Measurements from ENCODE around the gene CEP104. TPM values are rescaled to one million over a fixed set of nuclear protein-coding genes. Genes with fewer than 3 reads are reported as not detected.

Gene CEP104
- total and polyA plus RNA-seq, 4 donors, result 7.5 to 23.2 (median 12.0) TPM

DNA sequence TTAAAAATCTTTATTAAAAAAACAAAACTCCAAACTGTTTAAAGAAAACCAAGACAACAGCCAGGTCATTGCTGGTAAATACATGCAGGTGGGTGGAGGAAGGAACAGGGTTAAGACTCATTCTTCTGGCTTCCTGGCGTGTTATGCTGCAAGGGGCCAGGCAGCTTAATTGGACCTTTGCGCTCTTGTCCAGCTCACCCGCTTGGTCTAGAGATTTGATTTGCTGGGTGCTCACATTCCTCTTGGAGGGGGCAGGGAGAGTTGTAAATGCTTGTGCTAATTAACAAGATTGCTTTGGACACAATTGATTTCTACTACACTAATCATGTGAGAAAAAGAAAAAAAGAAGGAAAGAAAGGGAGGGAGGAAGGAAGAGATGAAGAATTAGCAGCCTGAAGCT lies 10.5 kb downstream of the CEP104 start:
- TF ChIP-seq, protein P1, sequence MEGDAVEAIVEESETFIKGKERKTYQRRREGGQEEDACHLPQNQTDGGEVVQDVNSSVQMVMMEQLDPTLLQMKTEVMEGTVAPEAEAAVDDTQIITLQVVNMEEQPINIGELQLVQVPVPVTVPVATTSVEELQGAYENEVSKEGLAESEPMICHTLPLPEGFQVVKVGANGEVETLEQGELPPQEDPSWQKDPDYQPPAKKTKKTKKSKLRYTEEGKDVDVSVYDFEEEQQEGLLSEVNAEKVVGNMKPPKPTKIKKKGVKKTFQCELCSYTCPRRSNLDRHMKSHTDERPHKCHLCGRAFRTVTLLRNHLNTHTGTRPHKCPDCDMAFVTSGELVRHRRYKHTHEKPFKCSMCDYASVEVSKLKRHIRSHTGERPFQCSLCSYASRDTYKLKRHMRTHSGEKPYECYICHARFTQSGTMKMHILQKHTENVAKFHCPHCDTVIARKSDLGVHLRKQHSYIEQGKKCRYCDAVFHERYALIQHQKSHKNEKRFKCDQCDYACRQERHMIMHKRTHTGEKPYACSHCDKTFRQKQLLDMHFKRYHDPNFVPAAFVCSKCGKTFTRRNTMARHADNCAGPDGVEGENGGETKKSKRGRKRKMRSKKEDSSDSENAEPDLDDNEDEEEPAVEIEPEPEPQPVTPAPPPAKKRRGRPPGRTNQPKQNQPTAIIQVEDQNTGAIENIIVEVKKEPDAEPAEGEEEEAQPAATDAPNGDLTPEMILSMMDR (IDR thresholded peaks at IDR 0.05; ENCODE audit: low read depth, low read length, missing input control), result no peak
- TF ChIP-seq, protein P2, sequence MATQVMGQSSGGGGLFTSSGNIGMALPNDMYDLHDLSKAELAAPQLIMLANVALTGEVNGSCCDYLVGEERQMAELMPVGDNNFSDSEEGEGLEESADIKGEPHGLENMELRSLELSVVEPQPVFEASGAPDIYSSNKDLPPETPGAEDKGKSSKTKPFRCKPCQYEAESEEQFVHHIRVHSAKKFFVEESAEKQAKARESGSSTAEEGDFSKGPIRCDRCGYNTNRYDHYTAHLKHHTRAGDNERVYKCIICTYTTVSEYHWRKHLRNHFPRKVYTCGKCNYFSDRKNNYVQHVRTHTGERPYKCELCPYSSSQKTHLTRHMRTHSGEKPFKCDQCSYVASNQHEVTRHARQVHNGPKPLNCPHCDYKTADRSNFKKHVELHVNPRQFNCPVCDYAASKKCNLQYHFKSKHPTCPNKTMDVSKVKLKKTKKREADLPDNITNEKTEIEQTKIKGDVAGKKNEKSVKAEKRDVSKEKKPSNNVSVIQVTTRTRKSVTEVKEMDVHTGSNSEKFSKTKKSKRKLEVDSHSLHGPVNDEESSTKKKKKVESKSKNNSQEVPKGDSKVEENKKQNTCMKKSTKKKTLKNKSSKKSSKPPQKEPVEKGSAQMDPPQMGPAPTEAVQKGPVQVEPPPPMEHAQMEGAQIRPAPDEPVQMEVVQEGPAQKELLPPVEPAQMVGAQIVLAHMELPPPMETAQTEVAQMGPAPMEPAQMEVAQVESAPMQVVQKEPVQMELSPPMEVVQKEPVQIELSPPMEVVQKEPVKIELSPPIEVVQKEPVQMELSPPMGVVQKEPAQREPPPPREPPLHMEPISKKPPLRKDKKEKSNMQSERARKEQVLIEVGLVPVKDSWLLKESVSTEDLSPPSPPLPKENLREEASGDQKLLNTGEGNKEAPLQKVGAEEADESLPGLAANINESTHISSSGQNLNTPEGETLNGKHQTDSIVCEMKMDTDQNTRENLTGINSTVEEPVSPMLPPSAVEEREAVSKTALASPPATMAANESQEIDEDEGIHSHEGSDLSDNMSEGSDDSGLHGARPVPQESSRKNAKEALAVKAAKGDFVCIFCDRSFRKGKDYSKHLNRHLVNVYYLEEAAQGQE (IDR thresholded peaks at IDR 0.05), result no peak
- TF ChIP-seq FOXA2 (IDR thresholded peaks at IDR 0.05) (no peak), FOXA1 (IDR thresholded peaks at IDR 0.05) (no peak), NR2F2 (IDR thresholded peaks at IDR 0.05) (no peak), HNF4A (conservative IDR thresholded peaks at IDR 0.05) (no peak), JUND (IDR thresholded peaks at IDR 0.05) (no peak), EGR1 (IDR thresholded peaks at IDR 0.05; ENCODE audit: low read depth in 2 of 2) (no peak), GABPA (IDR thresholded peaks at IDR 0.05 in 1 of 2, conservative IDR thresholded peaks at IDR 0.05 in 1 of 2) (no peak), RXRA (IDR thresholded peaks at IDR 0.05) (no peak), YY1 (IDR thresholded peaks at IDR 0.05) (no peak), TAF1 (conservative IDR thresholded peaks at IDR 0.05) (no peak), HNF4G (IDR thresholded peaks at IDR 0.05) (no peak), RAD21 (IDR thresholded peaks at IDR 0.05) (no peak), SP1 (IDR thresholded peaks at IDR 0.05) (no peak)
- TF ChIP-seq, protein P3, sequence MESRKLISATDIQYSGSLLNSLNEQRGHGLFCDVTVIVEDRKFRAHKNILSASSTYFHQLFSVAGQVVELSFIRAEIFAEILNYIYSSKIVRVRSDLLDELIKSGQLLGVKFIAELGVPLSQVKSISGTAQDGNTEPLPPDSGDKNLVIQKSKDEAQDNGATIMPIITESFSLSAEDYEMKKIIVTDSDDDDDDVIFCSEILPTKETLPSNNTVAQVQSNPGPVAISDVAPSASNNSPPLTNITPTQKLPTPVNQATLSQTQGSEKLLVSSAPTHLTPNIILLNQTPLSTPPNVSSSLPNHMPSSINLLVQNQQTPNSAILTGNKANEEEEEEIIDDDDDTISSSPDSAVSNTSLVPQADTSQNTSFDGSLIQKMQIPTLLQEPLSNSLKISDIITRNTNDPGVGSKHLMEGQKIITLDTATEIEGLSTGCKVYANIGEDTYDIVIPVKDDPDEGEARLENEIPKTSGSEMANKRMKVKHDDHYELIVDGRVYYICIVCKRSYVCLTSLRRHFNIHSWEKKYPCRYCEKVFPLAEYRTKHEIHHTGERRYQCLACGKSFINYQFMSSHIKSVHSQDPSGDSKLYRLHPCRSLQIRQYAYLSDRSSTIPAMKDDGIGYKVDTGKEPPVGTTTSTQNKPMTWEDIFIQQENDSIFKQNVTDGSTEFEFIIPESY (IDR thresholded peaks at IDR 0.05), result no peak
- TF ChIP-seq, protein P4, sequence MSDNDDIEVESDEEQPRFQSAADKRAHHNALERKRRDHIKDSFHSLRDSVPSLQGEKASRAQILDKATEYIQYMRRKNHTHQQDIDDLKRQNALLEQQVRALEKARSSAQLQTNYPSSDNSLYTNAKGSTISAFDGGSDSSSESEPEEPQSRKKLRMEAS (IDR thresholded peaks at IDR 0.05), result no peak
- TF ChIP-seq, protein P5, sequence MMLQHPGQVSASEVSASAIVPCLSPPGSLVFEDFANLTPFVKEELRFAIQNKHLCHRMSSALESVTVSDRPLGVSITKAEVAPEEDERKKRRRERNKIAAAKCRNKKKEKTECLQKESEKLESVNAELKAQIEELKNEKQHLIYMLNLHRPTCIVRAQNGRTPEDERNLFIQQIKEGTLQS (IDR thresholded peaks at IDR 0.05), result no peak
- no peaks in the 10 kb centered on the region for H3K27me3 ChIP-seq (ENCODE audit: control insufficient read depth in 4 of 4, insufficient read depth in 4 of 4, low read length in 3 of 4)
- no peak overlapping the region for H3K27ac ChIP-seq (ENCODE audit: low read depth in 1 of 2, low read length in 2 of 2)
- H3K4me3 ChIP-seq (ENCODE audit: low read depth in 1 of 3, low read length in 3 of 3), result no peak overlapping the region
- peaks cover 18 to 56% (median 32%) of the 10 kb centered on the region in 4 donors for H3K36me3 ChIP-seq (ENCODE audit: control insufficient read depth in 4 of 4, insufficient read depth in 3 of 4, low read depth in 1 of 4, low read length in 3 of 4)
- H3K9me3 ChIP-seq (ENCODE audit: control insufficient read depth in 4 of 4, low read length in 3 of 4), result no peaks in the 10 kb centered on the region
- no peak for DNase-seq (ENCODE audit: low spot score)
- no peaks in the 10 kb centered on the region for H3K4me1 ChIP-seq (ENCODE audit: control insufficient read depth in 4 of 4, insufficient read depth in 4 of 4, low read length in 3 of 4)
- WGBS, result 93% methylated on average over 3 of the region's 3 CpGs
- H3K9ac ChIP-seq (ENCODE audit: low read depth in 1 of 2, low read length in 2 of 2), result no peak overlapping the region

All from liver (tissue), 9 donors.